ENCODE measurements around the gene PHLDA2.

PHLDA2 gene

DNA sequence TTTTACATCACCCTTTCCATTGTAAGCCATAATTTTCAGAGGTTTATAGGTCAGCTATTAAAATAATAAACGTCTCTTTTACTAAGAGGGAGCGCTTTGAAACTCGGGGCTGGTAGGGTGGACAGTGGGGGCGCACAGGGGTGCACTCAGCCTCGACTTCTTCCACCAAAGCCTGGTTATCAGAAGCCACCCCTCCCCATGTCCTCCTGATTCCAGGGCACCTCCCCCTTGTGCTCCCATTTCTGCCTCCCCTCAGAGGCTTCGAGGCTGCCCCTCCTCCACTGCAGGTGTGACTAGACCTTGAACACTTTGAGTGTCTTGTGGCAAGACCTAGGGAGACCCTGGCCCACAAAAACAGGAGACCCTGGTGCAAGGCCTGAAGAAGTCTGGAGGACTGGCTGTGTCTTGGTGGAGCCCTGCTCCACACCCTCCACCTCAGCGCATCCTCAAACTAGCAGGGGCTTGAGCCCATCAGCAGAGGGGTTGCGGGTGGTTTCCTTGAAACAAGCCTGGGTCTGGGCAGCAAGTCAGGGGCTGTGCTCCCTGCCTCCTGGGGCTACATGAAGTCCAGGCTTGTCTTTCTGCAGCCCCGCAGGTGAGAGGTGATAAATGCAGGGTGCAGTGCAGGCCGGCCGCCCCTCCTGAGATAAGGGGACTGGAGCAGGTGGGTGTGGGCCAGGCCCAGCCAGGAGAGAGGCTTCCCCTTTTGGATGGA is 46.7 kb downstream of the PHLDA2 start:
- Histone ChIP-seq H3K27me3 (peaks cover 16% of the 10 kb centered on the region), H3K9me3 (peaks cover 5% of the 10 kb centered on the region; the same call in 1 of the 2 replicates), H3K36me3 (no peaks in the 10 kb centered on the region), H3K4me1 (no peaks in the 10 kb centered on the region), H3K4me3 (ENCODE audit: low read depth, low read length) (no peak overlapping the region)
- TF ChIP-seq, protein P1, sequence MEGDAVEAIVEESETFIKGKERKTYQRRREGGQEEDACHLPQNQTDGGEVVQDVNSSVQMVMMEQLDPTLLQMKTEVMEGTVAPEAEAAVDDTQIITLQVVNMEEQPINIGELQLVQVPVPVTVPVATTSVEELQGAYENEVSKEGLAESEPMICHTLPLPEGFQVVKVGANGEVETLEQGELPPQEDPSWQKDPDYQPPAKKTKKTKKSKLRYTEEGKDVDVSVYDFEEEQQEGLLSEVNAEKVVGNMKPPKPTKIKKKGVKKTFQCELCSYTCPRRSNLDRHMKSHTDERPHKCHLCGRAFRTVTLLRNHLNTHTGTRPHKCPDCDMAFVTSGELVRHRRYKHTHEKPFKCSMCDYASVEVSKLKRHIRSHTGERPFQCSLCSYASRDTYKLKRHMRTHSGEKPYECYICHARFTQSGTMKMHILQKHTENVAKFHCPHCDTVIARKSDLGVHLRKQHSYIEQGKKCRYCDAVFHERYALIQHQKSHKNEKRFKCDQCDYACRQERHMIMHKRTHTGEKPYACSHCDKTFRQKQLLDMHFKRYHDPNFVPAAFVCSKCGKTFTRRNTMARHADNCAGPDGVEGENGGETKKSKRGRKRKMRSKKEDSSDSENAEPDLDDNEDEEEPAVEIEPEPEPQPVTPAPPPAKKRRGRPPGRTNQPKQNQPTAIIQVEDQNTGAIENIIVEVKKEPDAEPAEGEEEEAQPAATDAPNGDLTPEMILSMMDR (IDR thresholded peaks at IDR 0.05; ENCODE audit: low read depth, low read length), result no peak
- DNase-seq, result no peak

DNA sequence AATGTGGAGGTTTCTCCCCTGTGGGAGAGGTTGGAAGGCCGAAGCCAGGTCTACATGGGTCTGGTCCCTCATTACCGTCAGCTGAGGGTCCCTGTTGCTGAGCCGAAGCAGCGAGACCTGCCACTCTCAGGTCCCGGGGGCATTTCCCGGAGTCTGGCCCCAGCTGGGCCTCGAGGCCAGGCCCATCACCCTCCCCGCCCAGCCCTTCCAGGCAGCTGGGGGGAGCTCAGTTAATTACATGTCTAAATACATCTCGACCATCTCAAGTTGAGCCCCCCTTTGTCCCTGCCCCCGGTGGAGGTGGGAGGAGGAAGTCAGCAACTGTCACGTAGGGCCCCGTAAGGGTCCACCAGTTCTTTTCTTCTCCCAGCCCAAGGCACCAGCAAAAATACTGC is 47.2 kb downstream of the PHLDA2 start:
- no peaks in the 10 kb centered on the region for H3K4me1 ChIP-seq
- DNase-seq, result no peak
- H3K4me3 ChIP-seq (ENCODE audit: low read depth, low read length), result no peak overlapping the region
- TF ChIP-seq, protein P1 (IDR thresholded peaks at IDR 0.05; ENCODE audit: low read depth, low read length), result no peak
- peaks cover 16% of the 10 kb centered on the region for H3K27me3 ChIP-seq
- H3K9me3 ChIP-seq, result peaks cover 5% of the 10 kb centered on the region; the same call in 1 of the 2 replicates
- H3K36me3 ChIP-seq, result no peaks in the 10 kb centered on the region

DNA sequence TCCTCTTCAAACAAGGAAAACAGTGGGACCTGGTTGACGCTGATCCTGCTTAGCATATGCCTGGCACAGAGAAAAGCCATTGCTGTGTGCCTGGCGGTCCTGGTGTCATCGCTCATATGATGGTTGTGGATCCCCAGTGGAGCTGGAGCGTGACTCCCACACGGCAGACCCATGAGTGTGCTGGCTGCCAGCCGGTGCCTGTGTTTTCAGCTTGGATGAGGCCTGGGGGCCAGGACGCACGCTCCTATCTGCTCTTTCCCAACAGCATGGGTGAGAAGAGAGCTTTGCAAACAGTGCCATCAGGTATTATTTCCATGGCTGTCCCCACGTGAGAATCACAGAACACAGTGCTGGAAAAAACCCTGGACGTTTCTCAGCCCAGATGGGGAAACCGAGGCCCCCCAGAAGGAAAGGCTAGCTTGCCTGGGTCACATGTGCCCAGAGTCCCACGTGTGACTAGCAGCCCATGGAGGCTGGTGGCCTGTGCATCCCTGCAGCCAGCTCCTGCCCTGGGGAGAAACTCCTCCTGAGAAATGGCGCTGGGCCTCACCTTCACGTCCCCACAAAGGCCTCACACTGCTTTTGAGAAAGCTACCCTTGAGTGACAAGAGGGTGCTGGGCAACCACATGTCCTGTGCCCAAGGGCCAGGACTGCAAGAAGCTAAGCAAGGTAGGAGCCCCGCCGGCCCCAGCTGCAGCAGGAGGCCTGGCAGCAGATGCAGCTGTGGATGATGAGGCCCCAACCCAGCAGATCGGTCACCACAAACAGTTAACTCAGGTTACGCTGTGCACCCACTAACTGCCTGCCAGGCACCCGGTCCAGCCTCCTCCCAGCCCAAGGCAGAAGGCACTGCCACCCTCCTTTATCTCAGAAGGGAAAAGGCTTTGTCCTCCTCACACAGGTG is 47.9 kb downstream of the PHLDA2 start:
- Histone ChIP-seq H3K4me3 (ENCODE audit: low read depth, low read length) (no peak overlapping the region), H3K9me3 (peaks cover 5% of the 10 kb centered on the region; the same call in 1 of the 2 replicates), H3K27me3 (peaks cover 16% of the 10 kb centered on the region), H3K36me3 (no peaks in the 10 kb centered on the region), H3K4me1 (no peaks in the 10 kb centered on the region)
- DNase-seq, result no peak
- TF ChIP-seq, protein P1 (IDR thresholded peaks at IDR 0.05; ENCODE audit: low read depth, low read length), result no peak

DNA sequence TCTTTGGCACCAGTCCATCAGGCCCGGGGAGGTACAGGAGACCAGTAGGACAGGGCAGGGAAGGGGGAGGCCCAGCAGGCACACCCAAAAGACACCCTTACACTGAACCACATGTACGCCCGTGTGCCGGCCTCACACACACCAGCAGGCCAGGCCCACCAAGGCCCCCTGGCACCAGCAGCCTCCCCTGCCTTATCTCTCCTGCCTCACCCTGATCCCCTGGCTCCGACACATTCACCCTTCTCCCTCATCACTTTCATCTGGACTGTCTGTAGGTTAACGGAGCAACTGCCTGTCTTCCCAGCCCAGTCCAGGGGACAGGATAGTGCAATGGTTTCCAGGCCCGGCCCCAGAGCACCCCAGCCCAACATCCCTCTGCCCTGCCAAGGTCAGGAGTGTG is 48.6 kb downstream of the PHLDA2 start:
- Histone ChIP-seq H3K27me3 (peaks cover 16% of the 10 kb centered on the region), H3K4me1 (no peaks in the 10 kb centered on the region), H3K4me3 (ENCODE audit: low read depth, low read length) (no peak overlapping the region), H3K9me3 (peaks cover 5% of the 10 kb centered on the region; the same call in 1 of the 2 replicates), H3K36me3 (no peaks in the 10 kb centered on the region)
- DNase-seq, result no peak
- TF ChIP-seq, protein P1 (IDR thresholded peaks at IDR 0.05; ENCODE audit: low read depth, low read length), result no peak

DNA sequence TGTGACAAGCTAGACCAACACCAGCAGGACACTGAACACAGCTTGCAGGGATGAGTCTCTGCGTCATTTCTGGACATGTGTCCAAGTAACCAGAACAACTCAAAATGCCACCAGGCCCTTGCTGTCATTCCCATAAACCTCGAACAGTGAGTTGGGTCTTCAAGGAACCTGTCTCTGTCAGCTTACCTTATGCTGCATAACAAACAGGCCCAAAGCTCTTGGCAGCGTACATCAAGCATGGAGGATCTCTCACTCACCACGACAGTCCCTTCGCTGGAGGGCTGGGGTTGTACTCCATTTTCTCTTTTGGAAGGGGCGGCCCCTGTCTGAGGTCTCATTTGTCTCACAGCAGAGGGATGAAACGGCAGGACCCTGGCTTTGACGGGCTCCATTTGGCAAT is 50.4 kb downstream of the PHLDA2 start:
- no peak for DNase-seq
- H3K4me1 ChIP-seq, result no peaks in the 10 kb centered on the region
- no peaks in the 10 kb centered on the region for H3K36me3 ChIP-seq
- no peak overlapping the region for H3K4me3 ChIP-seq (ENCODE audit: low read depth, low read length)
- TF ChIP-seq, protein P1 (IDR thresholded peaks at IDR 0.05; ENCODE audit: low read depth, low read length), result no peak
- H3K9me3 ChIP-seq, result no peaks in the 10 kb centered on the region
- H3K27me3 ChIP-seq, result peaks cover 2% of the 10 kb centered on the region
